ENCODE results near the gene HAO2. TPM values are rescaled to one million over a fixed set of nuclear protein-coding genes. Genes with fewer than 3 reads are reported as not detected.
"Not testable (repeated sequence)": the region's sequence is repeated elsewhere in the genome, so short reads cannot be mapped to it uniquely, and the experiment has no call there.

Gene HAO2
- total RNA-seq, 1 donor from 2014 or later, result not detected

- no peak for DNase-seq (ENCODE audit: low spot score)
Measured at GRCh38 chr1:119347858-119348257, 20.7 kb upstream of the HAO2 start.

GRCh38 chr1:119348941-119349340 lies 19.6 kb upstream of the HAO2 start:
- Mint-ChIP-seq H3K4me3 (ENCODE audit: unreplicated experiment) (no peak overlapping the region), H3K36me3 (ENCODE audit: low read depth) (no peaks in the 10 kb centered on the region), H3K27me3 (ENCODE audit: low read depth) (no peaks in the 10 kb centered on the region), H3K27ac (ENCODE audit: unreplicated experiment) (no peak overlapping the region), H3K4me1 (ENCODE audit: low read depth) (no peaks in the 10 kb centered on the region), H3K9me3 (ENCODE audit: low read depth) (peaks cover 3% of the 10 kb centered on the region)
- TF ChIP-seq CTCF (IDR thresholded peaks at IDR 0.05), result no peak
- no peak for DNase-seq (ENCODE audit: low spot score)

More at GRCh38 chr1:119347858-119348257, 20.7 kb upstream of the HAO2 start:
- Mint-ChIP-seq H3K4me1 (ENCODE audit: low read depth) (no peaks in the 10 kb centered on the region), H3K4me3 (ENCODE audit: unreplicated experiment) (no peak overlapping the region), H3K27ac (ENCODE audit: unreplicated experiment) (no peak overlapping the region), H3K36me3 (ENCODE audit: low read depth) (no peaks in the 10 kb centered on the region), H3K9me3 (ENCODE audit: low read depth) (peaks cover 3% of the 10 kb centered on the region), H3K27me3 (ENCODE audit: low read depth) (no peaks in the 10 kb centered on the region)
- TF ChIP-seq CTCF (IDR thresholded peaks at IDR 0.05), result no peak

GRCh38 chr1:119350866-119351265 lies 17.7 kb upstream of the HAO2 start:
- H3K9me3 Mint-ChIP-seq (ENCODE audit: low read depth); H3K4me3 Mint-ChIP-seq (ENCODE audit: unreplicated experiment); H3K4me1 Mint-ChIP-seq (ENCODE audit: low read depth): not testable (repeated sequence)

GRCh38 chr1:119351997-119352396 lies 16.6 kb upstream of the HAO2 start:
- no peak for DNase-seq (ENCODE audit: low spot score)
- no peak for TF ChIP-seq CTCF (IDR thresholded peaks at IDR 0.05)

More at GRCh38 chr1:119350866-119351265, 17.7 kb upstream of the HAO2 start:
- not testable (repeated sequence) for H3K27ac Mint-ChIP-seq (ENCODE audit: unreplicated experiment); H3K36me3 Mint-ChIP-seq (ENCODE audit: low read depth); DNase-seq (ENCODE audit: low spot score); H3K27me3 Mint-ChIP-seq (ENCODE audit: low read depth)

GRCh38 chr1:119353836-119354235 lies 14.7 kb upstream of the HAO2 start:
- Mint-ChIP-seq H3K36me3 (ENCODE audit: low read depth) (peaks cover 2% of the 10 kb centered on the region), H3K27me3 (ENCODE audit: low read depth) (no peaks in the 10 kb centered on the region), H3K27ac (ENCODE audit: unreplicated experiment) (no peak overlapping the region), H3K9me3 (ENCODE audit: low read depth) (peaks cover 2% of the 10 kb centered on the region), H3K4me3 (ENCODE audit: unreplicated experiment) (no peak overlapping the region), H3K4me1 (ENCODE audit: low read depth) (no peaks in the 10 kb centered on the region)
- DNase-seq (ENCODE audit: low spot score), result no peak
- TF ChIP-seq CTCF (IDR thresholded peaks at IDR 0.05), result no peak

More at GRCh38 chr1:119351997-119352396, 16.6 kb upstream of the HAO2 start:
- H3K4me3 Mint-ChIP-seq (ENCODE audit: unreplicated experiment), result no peak overlapping the region
- H3K27ac Mint-ChIP-seq (ENCODE audit: unreplicated experiment), result no peak overlapping the region
- peaks cover 2% of the 10 kb centered on the region for H3K36me3 Mint-ChIP-seq (ENCODE audit: low read depth)
- H3K27me3 Mint-ChIP-seq (ENCODE audit: low read depth), result no peaks in the 10 kb centered on the region
- no peaks in the 10 kb centered on the region for H3K4me1 Mint-ChIP-seq (ENCODE audit: low read depth)
- peaks cover 2% of the 10 kb centered on the region for H3K9me3 Mint-ChIP-seq (ENCODE audit: low read depth)

- Mint-ChIP-seq H3K4me1 (ENCODE audit: low read depth) (no peaks in the 10 kb centered on the region), H3K4me3 (ENCODE audit: unreplicated experiment) (no peak overlapping the region), H3K36me3 (ENCODE audit: low read depth) (peaks cover 2% of the 10 kb centered on the region)
Measured at GRCh38 chr1:119358636-119359035, 9.9 kb upstream of the HAO2 start.

More at GRCh38 chr1:119358636-119359035, 9.9 kb upstream of the HAO2 start:
- no peak for DNase-seq (ENCODE audit: low spot score)
- H3K27ac Mint-ChIP-seq (ENCODE audit: unreplicated experiment), result no peak overlapping the region
- TF ChIP-seq CTCF (IDR thresholded peaks at IDR 0.05), result no peak
- peaks cover 2% of the 10 kb centered on the region for H3K9me3 Mint-ChIP-seq (ENCODE audit: low read depth)
- H3K27me3 Mint-ChIP-seq (ENCODE audit: low read depth), result peaks cover 19% of the 10 kb centered on the region

Measured in chondrocyte (in vitro differentiated cells).